K562 (cell line): ENCODE measurements around the gene TRMT2A. TPM values are rescaled to one million over a fixed set of nuclear protein-coding genes. Genes with fewer than 3 reads are reported as not detected.

Experiments used
- ATF2 ChIP-seq: sonication (generic); formaldehyde crosslinking; IDR thresholded peaks from 2 replicates; pipeline ENCODE4 v1.8.1; 2022; ENCODE audit warnings: missing genetic modification reagents
- BMI1 ChIP-seq: fragments of 150-350 bp; IDR thresholded peaks from 2 replicates; pipeline ENCODE4 v1.6.1; 2014; ENCODE audit warnings: low read length
- CBX2 ChIP-seq: fragments of 200-600 bp; sonication (generic); IDR thresholded peaks from one replicate; pipeline ENCODE4 v1.6.1; 2012; ENCODE audit warnings: mild to moderate bottlenecking, low read length, inconsistent platforms; ENCODE audit not compliant: insufficient read depth, poor library complexity, severe bottlenecking
- CBX3 ChIP-seq, 2 experiments: IDR thresholded peaks; 1 replicate in 1 of 2; 2 replicates in 1 of 2; pipeline ENCODE4 v1.6.1; 2012; ENCODE audit warnings: inconsistent platforms in 2 of 2, low read length in 2 of 2, borderline replicate concordance in 1 of 2, control low read depth in 1 of 2
- DMBX1 ChIP-seq: fragments of 250-450 bp; sonication (Bioruptor Pico); IDR thresholded peaks from 2 replicates; pipeline ENCODE4 v1.8.0; 2022; ENCODE audit warnings: inconsistent platforms, mild to moderate bottlenecking, moderate library complexity, borderline replicate concordance
- HNRNPK ChIP-seq: fragments of 200-400 bp; formaldehyde crosslinking; IDR thresholded peaks from one replicate; pipeline ENCODE4 v1.6.1; 2018; ENCODE audit warnings: mild to moderate bottlenecking, low read depth, low read length; ENCODE audit not compliant: poor library complexity, severe bottlenecking
- IRF1 ChIP-seq: sonication (generic); formaldehyde crosslinking; IDR thresholded peaks from 2 replicates; pipeline ENCODE4 v1.8.0; 2022; ENCODE audit warnings: missing genetic modification reagents, mild to moderate bottlenecking, borderline replicate concordance
- KHSRP ChIP-seq: fragments of 450-650 bp; IDR thresholded peaks from 2 replicates; pipeline ENCODE4 v1.6.1; 2017
- MTA1 ChIP-seq: fragments of 450-650 bp; IDR thresholded peaks from 2 replicates; pipeline ENCODE4 v1.6.1; 2017; ENCODE audit warnings: borderline replicate concordance
- PCBP2 ChIP-seq: fragments of 200-400 bp; formaldehyde crosslinking; IDR thresholded peaks from 2 replicates; pipeline ENCODE4 v1.6.1; 2018; ENCODE audit warnings: low read length, low read depth, mild to moderate bottlenecking, moderate library complexity; ENCODE audit not compliant: poor library complexity, severe bottlenecking
- PTTG1 ChIP-seq: fragments of 450-650 bp; IDR thresholded peaks from 2 replicates; pipeline ENCODE4 v1.6.1; 2016; ENCODE audit warnings: low read depth, mild to moderate bottlenecking, missing genetic modification characterization, missing compliant biosample characterization
- SETDB1 ChIP-seq: IDR thresholded peaks from one replicate; pipeline ENCODE4 v1.6.1; 2012; ENCODE audit warnings: low read length, control low read depth, inconsistent platforms
- SNAPC5 ChIP-seq: fragments of 250-450 bp; sonication (Bioruptor Pico); IDR thresholded peaks from 2 replicates; pipeline ENCODE4 v1.8.0; 2021; ENCODE audit warnings: moderate library complexity, mild to moderate bottlenecking, inconsistent platforms
- TARDBP ChIP-seq: fragments of 450-650 bp; IDR thresholded peaks from 2 replicates; pipeline ENCODE4 v1.6.1; 2016
- TCF15 ChIP-seq: fragments of 250-450 bp; sonication (Bioruptor Pico); IDR thresholded peaks from 2 replicates; pipeline ENCODE4 v1.8.0; 2022; ENCODE audit warnings: moderate library complexity, mild to moderate bottlenecking, inconsistent platforms
- TCF7 ChIP-seq: sonication (generic); IDR thresholded peaks from 2 replicates; pipeline ENCODE4 v1.6.1; 2016; ENCODE audit warnings: antibody characterized with exemption, borderline replicate concordance
- ZHX1 ChIP-seq: fragments of 150-350 bp; conservative IDR thresholded peaks from 2 replicates; pipeline ENCODE4 v1.6.1; 2014; ENCODE audit warnings: low read length
- ZNF217 ChIP-seq: sonication (generic); formaldehyde crosslinking; IDR thresholded peaks from 2 replicates; pipeline ENCODE4 v1.8.0; 2022; ENCODE audit warnings: mild to moderate bottlenecking, missing genetic modification reagents
- ZNF395 ChIP-seq: fragments of 200-800 bp; sonication (Bioruptor generic); IDR thresholded peaks from 2 replicates; pipeline ENCODE4 v1.6.1; 2017; ENCODE audit warnings: missing genetic modification characterization, missing compliant biosample characterization
- ZNF586 ChIP-seq: fragments of 450-650 bp; formaldehyde crosslinking; conservative IDR thresholded peaks from 2 replicates; pipeline ENCODE4 v1.4.0; 2020; ENCODE audit warnings: mild to moderate bottlenecking, moderate library complexity
- ZNF668 ChIP-seq: fragments of 250-450 bp; sonication (Bioruptor Pico); IDR thresholded peaks from 2 replicates; pipeline ENCODE4 v1.8.0; 2022; ENCODE audit warnings: mild to moderate bottlenecking, inconsistent platforms
- ZNF778 ChIP-seq: fragments of 450-650 bp; formaldehyde crosslinking; IDR thresholded peaks from 2 replicates; pipeline ENCODE4 v1.4.0; 2020; ENCODE audit warnings: mild to moderate bottlenecking, moderate library complexity
- polyA plus RNA-seq, 8 experiments: library from polyadenylated mRNA; depleted of rRNA in 4 of 8; stranded (reverse) in 5 of 8; unstranded in 3 of 8; fragments of >200 nt; fragmentation: Nextera tagmentation in 2 of 8; fragmentation: Illumina TruSeq in 1 of 8; extraction: Ambion mirVana in 2 of 8; extraction: Trizol in 1 of 8; gene quantifications; 2 replicates each; pipeline versions ENCODE4 v1.2.1 to v1.2.3, GENCODE V29; 2011 to 2014; ENCODE audit warnings: inconsistent platforms in 1 of 8, missing spikeins in 1 of 8
- total RNA-seq, 7 experiments: library from RNA; depleted of rRNA in 6 of 7; stranded (reverse); fragments of >200 nt in 6 of 7; fragmentation: Illumina TruSeq in 2 of 7; extraction: Trizol in 2 of 7; gene quantifications; 2 replicates each; pipeline versions ENCODE4 v1.2.1 to v1.2.3, GENCODE V29; 2011 to 2021; ENCODE audit warnings: low replicate concordance in 1 of 7

The TRMT2A gene
- total and polyA plus RNA-seq, 9 of the 15 experiments (the other 6 are each of a cell fraction or from before 2014, with no cell fraction given): 1.6 to 265 (median 140) TPM

GRCh38 chr22:20116951-20117632 lies at the start of gene TRMT2A (continued):
- TF ChIP-seq IRF1 (CRISPR knock-in tag) (no peak), ATF2 (CRISPR knock-in tag) (no peak), ZHX1 (peak; percentile 96), TARDBP (no peak), MTA1 (peak; percentile 100), CBX3 (IDR thresholded peaks at IDR 0.05; ENCODE audit: borderline replicate concordance in 1 of 2, low read length in 2 of 2) (peak in 1 of 2 experiments; percentile 94; a peak in 2 of 3 replicates), ZNF778 (CRISPR knock-in tag) (no peak), TCF7 (no peak), SETDB1 (peak; percentile 100), ZNF395 (CRISPR knock-in tag) (no peak), CBX2 (no peak), ZNF586 (CRISPR knock-in tag) (no peak), BMI1 (peak; percentile 59; the same call in 1 of the 2 replicates), PTTG1 (tag) (no peak), ZNF668 (CRISPR knock-in tag) (peak; percentile 80; the same call in 1 of the 2 replicates), PCBP2 (no peak), TCF15 (CRISPR knock-in tag) (no peak), DMBX1 (CRISPR knock-in tag) (peak; percentile 89), ZNF217 (CRISPR knock-in tag) (no peak), KHSRP (peak; percentile 88; the same call in 1 of the 2 replicates), HNRNPK (no peak), SNAPC5 (CRISPR knock-in tag) (no peak)
